ENCODE measurements around the gene PHLDB3.

The PHLDB3 gene

GRCh38 chr19:43483281-43483680, 21.3 kb downstream of the PHLDB3 start:
- Histone ChIP-seq H3K9me2 (replicated peaks; ENCODE audit: control insufficient read depth, low read length) (no peaks in the 10 kb centered on the region), H4K20me1 (ENCODE audit: control insufficient read depth, insufficient read depth, low read depth, low read length) (no peaks in the 10 kb centered on the region), H3K27me3 (ENCODE audit: control insufficient read depth, low read length) (no peaks in the 10 kb centered on the region), H3K36me3 (ENCODE audit: control insufficient read depth, low read length) (no peaks in the 10 kb centered on the region), H3K4me1 (ENCODE audit: control insufficient read depth, low read length) (no peaks in the 10 kb centered on the region), H3K4me3 (ENCODE audit: low read length) (no peak overlapping the region), H3K9me3 (ENCODE audit: control insufficient read depth, insufficient read depth, low read length) (no peaks in the 10 kb centered on the region), H3F3A (ENCODE audit: control insufficient read depth, insufficient read depth) (no peaks in the 10 kb centered on the region), H3K79me2 (ENCODE audit: control insufficient read depth, low read length) (no peaks in the 10 kb centered on the region), H3K4me2 (ENCODE audit: low read length) (no peak overlapping the region), H3K27ac (ENCODE audit: low read depth, low read length) (no peak overlapping the region)
- TF ChIP-seq CTCF (IDR thresholded peaks at IDR 0.05; ENCODE audit: low read depth, low read length, poor library complexity, severe bottlenecking): no peak

- Histone ChIP-seq H3K27ac (ENCODE audit: low read depth, low read length) (no peak overlapping the region), H3K4me3 (ENCODE audit: low read length) (no peak overlapping the region), H3K27me3 (ENCODE audit: control insufficient read depth, low read length) (no peaks in the 10 kb centered on the region), H3K79me2 (ENCODE audit: control insufficient read depth, low read length) (no peaks in the 10 kb centered on the region), H3K9me2 (replicated peaks; ENCODE audit: control insufficient read depth, low read length) (no peaks in the 10 kb centered on the region), H3K36me3 (ENCODE audit: control insufficient read depth, low read length) (no peaks in the 10 kb centered on the region), H3F3A (ENCODE audit: control insufficient read depth, insufficient read depth) (no peaks in the 10 kb centered on the region), H3K4me2 (ENCODE audit: low read length) (no peak overlapping the region), H4K20me1 (ENCODE audit: control insufficient read depth, insufficient read depth, low read depth, low read length) (no peaks in the 10 kb centered on the region), H3K9me3 (ENCODE audit: control insufficient read depth, insufficient read depth, low read length) (no peaks in the 10 kb centered on the region), H3K4me1 (ENCODE audit: control insufficient read depth, low read length) (no peaks in the 10 kb centered on the region)
- TF ChIP-seq CTCF (IDR thresholded peaks at IDR 0.05; ENCODE audit: low read depth, low read length, poor library complexity, severe bottlenecking) (no peak), EZH2phosphoT487 (IDR thresholded peaks at IDR 0.05; ENCODE audit: borderline replicate concordance, low read length) (no peak)
These were observed 22.4 kb downstream of the PHLDB3 start for GRCh38 chr19:43482193-43482592.

GRCh38 chr19:43481701-43482100, 22.8 kb downstream of the PHLDB3 start:
- Histone ChIP-seq H3K27ac (ENCODE audit: low read depth, low read length) (no peak overlapping the region), H3K4me2 (ENCODE audit: low read length) (no peak overlapping the region), H3K79me2 (ENCODE audit: control insufficient read depth, low read length) (no peaks in the 10 kb centered on the region), H3K4me1 (ENCODE audit: control insufficient read depth, low read length) (no peaks in the 10 kb centered on the region), H4K20me1 (ENCODE audit: control insufficient read depth, insufficient read depth, low read depth, low read length) (no peaks in the 10 kb centered on the region), H3K9me3 (ENCODE audit: control insufficient read depth, insufficient read depth, low read length) (no peaks in the 10 kb centered on the region), H3K9me2 (replicated peaks; ENCODE audit: control insufficient read depth, low read length) (no peaks in the 10 kb centered on the region), H3K36me3 (ENCODE audit: control insufficient read depth, low read length) (no peaks in the 10 kb centered on the region), H3F3A (ENCODE audit: control insufficient read depth, insufficient read depth) (no peaks in the 10 kb centered on the region), H3K4me3 (ENCODE audit: low read length) (no peak overlapping the region), H3K27me3 (ENCODE audit: control insufficient read depth, low read length) (no peaks in the 10 kb centered on the region)
- TF ChIP-seq EZH2phosphoT487 (IDR thresholded peaks at IDR 0.05; ENCODE audit: borderline replicate concordance, low read length): no peak
- TF ChIP-seq CTCF (IDR thresholded peaks at IDR 0.05; ENCODE audit: low read depth, low read length, poor library complexity, severe bottlenecking): no peak

GRCh38 chr19:43480574-43480973, 24.0 kb downstream of the PHLDB3 start:
- H3K79me2 ChIP-seq (ENCODE audit: control insufficient read depth, low read length): no peaks in the 10 kb centered on the region
- H3K9me3 ChIP-seq (ENCODE audit: control insufficient read depth, insufficient read depth, low read length): no peaks in the 10 kb centered on the region
- H3F3A ChIP-seq (ENCODE audit: control insufficient read depth, insufficient read depth): no peaks in the 10 kb centered on the region
- no peak for TF ChIP-seq EZH2phosphoT487 (IDR thresholded peaks at IDR 0.05; ENCODE audit: borderline replicate concordance, low read length)
- no peak for TF ChIP-seq CTCF (IDR thresholded peaks at IDR 0.05; ENCODE audit: low read depth, low read length, poor library complexity, severe bottlenecking)
- H3K36me3 ChIP-seq (ENCODE audit: control insufficient read depth, low read length): no peaks in the 10 kb centered on the region
- no peak overlapping the region for H3K4me3 ChIP-seq (ENCODE audit: low read length)
- no peaks in the 10 kb centered on the region for H3K9me2 ChIP-seq (replicated peaks; ENCODE audit: control insufficient read depth, low read length)
- no peaks in the 10 kb centered on the region for H3K4me1 ChIP-seq (ENCODE audit: control insufficient read depth, low read length)
- no peak overlapping the region for H3K27ac ChIP-seq (ENCODE audit: low read depth, low read length)
- H4K20me1 ChIP-seq (ENCODE audit: control insufficient read depth, insufficient read depth, low read depth, low read length): no peaks in the 10 kb centered on the region
- no peak overlapping the region for H3K4me2 ChIP-seq (ENCODE audit: low read length)
- H3K27me3 ChIP-seq (ENCODE audit: control insufficient read depth, low read length): no peaks in the 10 kb centered on the region

Measured in DOHH2 (cell line).